Prostate gland (tissue), 2 donors: ENCODE measurements around the gene MYH6. TPM values are rescaled to one million over a fixed set of nuclear protein-coding genes. Genes with fewer than 3 reads are reported as not detected.

ENCODE experiments used
- DNase-seq: peaks from one replicate; pipeline ENCODE4 v3.0.0-alpha.2; 2019; ENCODE audit warnings: low spot score
- H3K27ac ChIP-seq, 2 donors: fragments of 200-600 bp; sonication (generic); 2 replicates each; pipeline ENCODE4 v1.5.1; 2017 to 2019
- H3K27me3 ChIP-seq: fragments of 200-600 bp; sonication (generic); replicated peaks from 2 replicates; pipeline ENCODE4 v1.5.1; 2019; ENCODE audit not compliant: insufficient read depth
- H3K36me3 ChIP-seq, 2 donors: fragments of 200-600 bp; sonication (generic); 1 replicate in 1 of 2; 2 replicates in 1 of 2; pipeline versions ENCODE4 v1.5.1 to v1.8.1; 2017 to 2019
- H3K4me1 ChIP-seq: fragments of 200-600 bp; sonication (generic); replicated peaks from 2 replicates; pipeline ENCODE4 v1.5.1; 2019
- H3K4me3 ChIP-seq, 2 donors: fragments of 200-600 bp; sonication (generic); 2 replicates each; pipeline ENCODE4 v1.5.1; 2017 to 2019
- H3K9me3 ChIP-seq: fragments of 200-600 bp; sonication (generic); 2 replicates; pipeline ENCODE4 v1.5.1; 2017
- POLR2A ChIP-seq: fragments of 450-650 bp; IDR thresholded peaks from one replicate; pipeline ENCODE4 v1.6.1; 2016; ENCODE audit warnings: antibody characterized with exemption, mild to moderate bottlenecking
- POLR2AphosphoS5 ChIP-seq: sonication (generic); formaldehyde crosslinking; IDR thresholded peaks from one replicate; pipeline ENCODE4 v1.6.1; 2017; ENCODE audit warnings: antibody characterized with exemption
- WGBS: methylation state at CpG from one replicate; pipeline ENCODE4 v1.1.5; 2018; 5-methylcytosine and 5-hydroxymethylcytosine counted together
- intact Hi-C: fragments of 100-400 bp; cut with DNase I; formaldehyde crosslinking; loops from one replicate; pipeline ENCODE4 v1.14.2; 2022
- total RNA-seq, 2 donors: library from RNA; depleted of rRNA; stranded (reverse); fragments of >200 nt; gene quantifications; one replicate each; pipeline ENCODE4 v1.1.0, GENCODE V29; 2016
- TF ChIP-seq, protein P1 (sequence below), 4 experiments: fragments of 200-600 bp in 2 of 4; fragments of 450-650 bp in 2 of 4; sonication (generic) in 2 of 4; IDR thresholded peaks; 1 replicate in 3 of 4; 2 replicates in 1 of 4; pipeline ENCODE4 v1.5.1; 2016 to 2019; ENCODE audit warnings: antibody characterized with exemption in 4 of 4, mild to moderate bottlenecking in 2 of 4, moderate library complexity in 2 of 4

Gene MYH6
- total RNA-seq, 2 donors from 2014 or later: 3.1 TPM; not detected in 1

DNA sequence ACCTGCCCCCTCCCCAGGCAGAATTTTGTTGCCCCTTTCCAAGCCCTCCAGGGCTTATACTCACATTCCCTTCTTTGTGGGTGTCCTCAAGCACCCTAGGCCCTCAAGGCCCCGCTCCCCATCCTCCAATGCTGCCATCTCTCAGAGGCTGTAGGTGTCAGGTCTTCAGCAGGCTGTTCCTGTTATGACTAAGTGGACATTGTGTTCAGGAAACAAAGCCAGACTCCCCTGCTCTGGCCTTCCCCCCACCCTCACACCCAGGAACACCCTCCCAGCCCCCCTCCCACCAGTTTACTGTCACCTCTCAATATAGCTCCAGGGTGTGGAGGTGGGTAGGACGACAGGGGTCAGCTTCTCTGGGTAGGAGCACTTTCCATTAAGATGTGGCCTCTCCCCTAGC is 1.4 kb upstream of the MYH6 start:
- WGBS: 86% methylated on average over 2 of the region's 2 CpGs
- Histone ChIP-seq H3K4me1 (no peaks in the 10 kb centered on the region), H3K27ac (no peak overlapping the region), H3K4me3 (no peak overlapping the region), H3K36me3 (no peaks in the 10 kb centered on the region), H3K9me3 (no peaks in the 10 kb centered on the region), H3K27me3 (no peaks in the 10 kb centered on the region)
- no peak for DNase-seq
- TF ChIP-seq, protein P1, sequence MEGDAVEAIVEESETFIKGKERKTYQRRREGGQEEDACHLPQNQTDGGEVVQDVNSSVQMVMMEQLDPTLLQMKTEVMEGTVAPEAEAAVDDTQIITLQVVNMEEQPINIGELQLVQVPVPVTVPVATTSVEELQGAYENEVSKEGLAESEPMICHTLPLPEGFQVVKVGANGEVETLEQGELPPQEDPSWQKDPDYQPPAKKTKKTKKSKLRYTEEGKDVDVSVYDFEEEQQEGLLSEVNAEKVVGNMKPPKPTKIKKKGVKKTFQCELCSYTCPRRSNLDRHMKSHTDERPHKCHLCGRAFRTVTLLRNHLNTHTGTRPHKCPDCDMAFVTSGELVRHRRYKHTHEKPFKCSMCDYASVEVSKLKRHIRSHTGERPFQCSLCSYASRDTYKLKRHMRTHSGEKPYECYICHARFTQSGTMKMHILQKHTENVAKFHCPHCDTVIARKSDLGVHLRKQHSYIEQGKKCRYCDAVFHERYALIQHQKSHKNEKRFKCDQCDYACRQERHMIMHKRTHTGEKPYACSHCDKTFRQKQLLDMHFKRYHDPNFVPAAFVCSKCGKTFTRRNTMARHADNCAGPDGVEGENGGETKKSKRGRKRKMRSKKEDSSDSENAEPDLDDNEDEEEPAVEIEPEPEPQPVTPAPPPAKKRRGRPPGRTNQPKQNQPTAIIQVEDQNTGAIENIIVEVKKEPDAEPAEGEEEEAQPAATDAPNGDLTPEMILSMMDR (IDR thresholded peaks at IDR 0.05): no peak
- TF ChIP-seq POLR2A (no peak), POLR2AphosphoS5 (no peak)
- intact Hi-C loops: no loop called here

DNA sequence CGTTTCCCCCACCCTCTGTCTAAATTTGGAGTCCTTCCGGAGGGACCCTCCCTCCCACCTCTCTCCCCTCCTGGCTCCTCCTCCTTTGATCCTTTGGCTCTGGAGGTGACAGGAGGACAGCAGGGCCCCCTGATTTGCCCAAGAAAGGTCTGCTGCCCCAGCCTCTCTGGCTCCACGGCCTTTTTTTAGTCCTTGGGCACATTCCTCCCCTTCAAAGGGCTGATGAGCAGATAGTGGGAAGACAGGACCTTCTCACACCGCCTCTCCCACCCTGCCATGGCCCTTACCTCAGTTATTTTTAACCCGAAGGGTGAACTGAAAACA is 196 bp upstream of the MYH6 start:
- DNase-seq: no peak
- H3K36me3 ChIP-seq: no peaks in the 10 kb centered on the region
- no peaks in the 10 kb centered on the region for H3K9me3 ChIP-seq
- TF ChIP-seq POLR2A (no peak), POLR2AphosphoS5 (no peak)
- TF ChIP-seq, protein P1 (IDR thresholded peaks at IDR 0.05): no peak
- no peak overlapping the region for H3K4me3 ChIP-seq
- H3K4me1 ChIP-seq: no peaks in the 10 kb centered on the region
- H3K27me3 ChIP-seq: no peaks in the 10 kb centered on the region
- intact Hi-C loops: no loop called here
- no peak overlapping the region for H3K27ac ChIP-seq
- 53% methylated on average over 5 of the region's 5 CpGs for whole genome bisulfite sequencing

DNA sequence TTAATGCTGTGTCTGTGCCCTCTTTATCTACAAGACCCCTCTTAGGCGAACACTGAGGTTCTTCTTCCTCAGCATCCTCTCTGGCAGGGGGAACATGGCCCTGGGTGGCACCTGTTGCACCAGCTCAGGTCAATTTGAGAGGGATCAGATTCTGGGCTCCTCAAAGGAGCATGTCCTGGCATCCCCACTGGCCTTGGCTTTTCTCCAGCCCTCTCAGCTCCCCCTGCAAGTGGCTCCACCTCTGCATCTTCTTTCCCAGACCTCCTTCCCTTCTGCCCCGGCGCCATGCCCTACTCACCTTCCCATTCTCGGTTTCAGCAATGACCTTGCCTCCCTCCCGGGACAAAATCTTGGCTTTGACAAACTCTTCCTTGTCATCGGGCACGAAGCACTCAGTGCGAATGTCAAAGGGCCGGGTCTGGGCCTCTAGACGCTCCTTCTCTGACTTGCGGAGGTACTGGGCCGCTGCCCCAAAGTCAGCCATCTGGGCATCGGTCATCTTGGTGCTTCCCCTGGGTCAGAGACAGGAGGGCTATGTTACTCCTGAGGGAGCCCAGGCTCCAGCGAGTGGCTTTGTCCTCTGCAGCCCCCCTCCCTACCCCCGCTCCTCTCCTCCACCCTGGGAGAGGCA is 1.2 kb downstream of the MYH6 start:
- Histone ChIP-seq H3K27me3 (no peaks in the 10 kb centered on the region), H3K4me3 (no peak overlapping the region), H3K9me3 (no peaks in the 10 kb centered on the region), H3K27ac (no peak overlapping the region), H3K4me1 (no peaks in the 10 kb centered on the region), H3K36me3 (no peaks in the 10 kb centered on the region)
- 92% methylated on average over 15 of the region's 15 CpGs for WGBS
- intact Hi-C loops: no loop called here
- DNase-seq: no peak
- TF ChIP-seq, protein P1 (IDR thresholded peaks at IDR 0.05): no peak
- no peak for TF ChIP-seq POLR2AphosphoS5
- TF ChIP-seq POLR2A: no peak

DNA sequence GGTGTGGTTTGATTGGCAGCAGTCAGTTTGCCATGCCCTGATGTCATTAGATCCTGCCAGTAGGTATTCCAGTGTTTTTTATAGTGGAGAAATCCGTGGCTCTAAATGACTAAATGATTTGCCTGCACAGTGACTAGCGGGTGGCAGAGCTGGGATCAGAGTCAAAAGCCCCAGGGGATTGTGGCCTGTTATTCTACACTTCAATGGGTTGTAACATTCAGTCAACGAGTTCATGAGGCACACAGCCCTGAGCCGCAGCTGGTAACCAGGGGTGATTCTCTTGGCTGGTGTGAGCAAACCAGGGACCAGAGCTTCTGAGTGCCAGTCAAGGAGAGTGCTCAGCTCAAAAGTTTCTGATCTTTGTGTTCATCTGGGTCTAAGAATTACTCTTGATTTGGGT is 1.8 kb downstream of the MYH6 start:
- Histone ChIP-seq H3K4me3 (no peak overlapping the region), H3K27me3 (no peaks in the 10 kb centered on the region), H3K36me3 (no peaks in the 10 kb centered on the region), H3K27ac (no peak overlapping the region), H3K9me3 (no peaks in the 10 kb centered on the region), H3K4me1 (no peaks in the 10 kb centered on the region)
- DNase-seq: no peak
- intact Hi-C loops: no loop called here
- WGBS: 29% methylated on average over 4 of the region's 4 CpGs
- TF ChIP-seq POLR2AphosphoS5 (no peak), POLR2A (no peak)
- TF ChIP-seq, protein P1 (IDR thresholded peaks at IDR 0.05): no peak

DNA sequence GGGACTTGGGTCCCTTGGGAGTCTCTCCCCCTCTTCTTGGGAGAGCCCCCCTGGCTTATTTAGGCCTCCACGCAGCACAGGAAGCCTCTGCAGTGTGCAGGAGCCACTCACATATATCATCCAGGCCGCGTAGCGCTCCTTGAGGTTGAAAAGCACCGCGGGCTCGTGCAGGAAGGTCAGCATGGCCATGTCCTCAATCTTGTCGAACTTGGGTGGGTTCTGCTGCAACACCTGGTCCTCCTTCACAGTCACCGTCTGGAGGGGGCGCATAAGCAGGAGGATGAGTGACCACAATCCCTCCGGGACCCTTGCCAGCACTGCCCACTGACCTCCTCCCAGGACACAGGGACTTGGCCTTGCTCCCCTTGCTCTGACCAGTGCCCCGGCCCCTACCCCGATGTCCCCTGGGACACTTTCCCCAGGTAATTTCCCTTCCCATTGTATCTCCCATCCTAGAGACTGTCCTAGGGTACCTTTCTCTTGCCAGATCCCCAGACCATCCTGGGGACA is 2.5 kb downstream of the MYH6 start:
- TF ChIP-seq POLR2AphosphoS5: no peak
- TF ChIP-seq, protein P1 (IDR thresholded peaks at IDR 0.05): no peak
- TF ChIP-seq POLR2A: no peak
- Histone ChIP-seq H3K4me3 (no peak overlapping the region), H3K9me3 (no peaks in the 10 kb centered on the region), H3K27me3 (no peaks in the 10 kb centered on the region), H3K4me1 (no peaks in the 10 kb centered on the region), H3K36me3 (no peaks in the 10 kb centered on the region), H3K27ac (no peak overlapping the region)
- WGBS: 92% methylated on average over 13 of the region's 13 CpGs
- intact Hi-C loops: no loop called here
- no peak for DNase-seq
